Astrocyte of the spinal cord (primary cell): ENCODE measurements around the gene OR2A14.

ENCODE experiments used
- DNase-seq: peaks from one replicate; pipeline ENCODE4 v3.0.0; 2011; ENCODE audit warnings: low read depth, low spot score
- H3K4me3 ChIP-seq: 2 replicates; pipeline ENCODE4 v1.5.1; 2011; ENCODE audit warnings: low read depth, mild to moderate bottlenecking, low read length, moderate library complexity
- CTCF ChIP-seq: IDR thresholded peaks from 2 replicates; pipeline ENCODE4 v1.5.1; 2012; ENCODE audit warnings: low read depth, mild to moderate bottlenecking, low read length, inconsistent platforms
- in situ Hi-C: cut with HindIII; loops from 2 replicates; pipeline ENCODE4 v1.10.0; 2017; ENCODE audit warnings: low sequenced_read_pairs

Gene OR2A14

GRCh38 chr7:144098776-144099175 lies 24.2 kb upstream of the OR2A14 start:
- no peak for DNase-seq
- in situ Hi-C loops: no loop called here
- TF ChIP-seq CTCF: no peak
- H3K4me3 ChIP-seq: no peak overlapping the region

GRCh38 chr7:144100607-144101006 lies 22.4 kb upstream of the OR2A14 start:
- H3K4me3 ChIP-seq: no peak overlapping the region
- no peak for DNase-seq
- TF ChIP-seq CTCF: no peak
- in situ Hi-C loops: no loop called here

GRCh38 chr7:144102041-144102440 lies 20.9 kb upstream of the OR2A14 start:
- H3K4me3 ChIP-seq: no peak overlapping the region
- in situ Hi-C loops: no loop called here
- DNase-seq: no peak
- no peak for TF ChIP-seq CTCF

- no peak for DNase-seq
- in situ Hi-C loops: no loop called here
- TF ChIP-seq CTCF: no peak
- H3K4me3 ChIP-seq: no peak overlapping the region
These were observed 17.8 kb upstream of the OR2A14 start for GRCh38 chr7:144105211-144105610.

- TF ChIP-seq CTCF: no peak
- H3K4me3 ChIP-seq: no peak within 1 kb of the TSS
- DNase-seq: no peak
- in situ Hi-C loops: no loop called here
These were observed 13.7 kb upstream of the OR2A14 start, which contains the start of gene OR2A2 for GRCh38 chr7:144109283-144109682. Gene OR2A2, plus strand, starts transcription at chr7:144109583. Its CDS starts 0 bp downstream, at chr7:144109583.

GRCh38 chr7:144110272-144110671 lies 12.7 kb upstream of the OR2A14 start:
- in situ Hi-C loops: no loop called here
- TF ChIP-seq CTCF: no peak
- DNase-seq: no peak
- no peak overlapping the region for H3K4me3 ChIP-seq

- in situ Hi-C loops: no loop called here
- no peak overlapping the region for H3K4me3 ChIP-seq
- no peak for TF ChIP-seq CTCF
- DNase-seq: no peak
These were observed 9.3 kb upstream of the OR2A14 start for GRCh38 chr7:144113651-144114050.
